ENCODE measurements around the gene FGF18. TPM values are rescaled to one million over a fixed set of nuclear protein-coding genes. Genes with fewer than 3 reads are reported as not detected.
A peak's percentile ranks its signal among the peaks of the same experiment; 100 is the strongest.
"Not testable (repeated sequence)": the region's sequence is repeated elsewhere in the genome, so short reads cannot be mapped to it uniquely, and the experiment has no call there.

FGF18 gene
- total and polyA plus RNA-seq, 4 experiments from 2014 or later: 0.09 to 0.32 (median 0.17) TPM; not detected in 1

GRCh38 chr5:171409164-171410136 is 10.0 kb upstream of the FGF18 start:
- Histone ChIP-seq H3K27ac (ENCODE audit: low read depth, low read length) (no peak overlapping the region), H3K9me3 (ENCODE audit: control insufficient read depth in 1 of 2, low read length in 2 of 2) (no peaks in the 10 kb centered on the region), H3K27me3 (ENCODE audit: insufficient read depth, low read length) (no peaks in the 10 kb centered on the region), H3K4me3 (ENCODE audit: low read length in 2 of 2) (no peak overlapping the region), H3K4me1 (ENCODE audit: insufficient read depth, low read length) (peaks cover 19% of the 10 kb centered on the region), H3K36me3 (ENCODE audit: insufficient read depth, low read length) (peaks cover 62% of the 10 kb centered on the region)
- CTCF ChIA-PET (ENCODE audit: partially characterized antibody): interaction anchor here (1.6 to 2.7 kb wide), 2 partner anchors 9 to 17 kb away, joined by 5 to 11 read pairs; partner anchors contain the start of gene FGF18
- Mint-ChIP-seq H3K4me3 (no peak overlapping the region), H3K27ac (peak overlapping the region; percentile 2 to 78 (median 75)), H3K9me3 (no peaks in the 10 kb centered on the region), H3K36me3 (peaks cover 71 to 85% of the 10 kb centered on the region in 2 donors), H3K27me3 (no peaks in the 10 kb centered on the region), H3K4me1 (peaks cover 20 to 43% (median 34%) of the 10 kb centered on the region in 4 donors)
- DNase-seq: no peak
- POLR2A ChIA-PET (ENCODE audit: partially characterized antibody): interaction anchor here (0.8 to 1.8 kb wide), 3 partner anchors 16 to 22 kb away, joined by 3 to 9 read pairs (median 4); partner anchors contain the start of gene NPM1
- intact Hi-C loops (cut with micrococcal nuclease): no loop called here

DNA sequence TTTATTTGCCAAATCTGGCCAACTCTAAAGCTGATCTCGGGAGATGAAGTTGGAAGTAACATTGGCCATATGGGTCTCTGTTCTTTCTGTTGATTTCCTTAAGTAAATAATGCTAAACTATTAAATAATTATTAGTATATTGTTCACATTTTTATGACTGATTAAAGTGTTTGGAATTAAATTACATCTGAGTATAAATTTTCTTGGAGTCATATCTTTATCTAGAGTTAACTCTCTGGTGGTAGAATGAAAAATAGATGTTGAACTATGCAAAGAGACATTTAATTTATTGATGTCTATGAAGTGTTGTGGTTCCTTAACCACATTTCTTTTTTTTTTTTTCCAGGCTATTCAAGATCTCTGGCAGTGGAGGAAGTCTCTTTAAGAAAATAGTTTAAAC is 9.3 kb upstream of the FGF18 start:
- peaks cover 66 to 80% of the 10 kb centered on the region in 2 donors for H3K36me3 Mint-ChIP-seq
- CTCF ChIA-PET (ENCODE audit: partially characterized antibody): interaction anchor here (2.7 kb wide), 1 partner anchor 8 kb away, joined by 11 read pairs; the partner anchor contains the start of gene FGF18
- Histone ChIP-seq H3K4me3 (ENCODE audit: low read length in 2 of 2) (no peak overlapping the region), H3K9me3 (ENCODE audit: control insufficient read depth in 1 of 2, low read length in 2 of 2) (no peaks in the 10 kb centered on the region), H3K27me3 (ENCODE audit: insufficient read depth, low read length) (no peaks in the 10 kb centered on the region), H3K27ac (ENCODE audit: low read depth, low read length) (no peak overlapping the region), H3K36me3 (ENCODE audit: insufficient read depth, low read length) (peaks cover 58% of the 10 kb centered on the region), H3K4me1 (ENCODE audit: insufficient read depth, low read length) (peaks cover 19% of the 10 kb centered on the region)
- intact Hi-C loops (cut with micrococcal nuclease): no loop called here
- DNase-seq: no peak
- peaks cover 20 to 40% (median 32%) of the 10 kb centered on the region in 4 donors for H3K4me1 Mint-ChIP-seq
- H3K27ac Mint-ChIP-seq: peak overlapping the region in 1 of 7 donors; percentile 78
- no peaks in the 10 kb centered on the region for H3K9me3 Mint-ChIP-seq
- H3K27me3 Mint-ChIP-seq: no peaks in the 10 kb centered on the region
- POLR2A ChIA-PET (ENCODE audit: partially characterized antibody): interaction anchor here (1.3 to 1.8 kb wide), 2 partner anchors 17 to 23 kb away, joined by 4 to 9 read pairs; partner anchors contain the start of gene NPM1
- no peak overlapping the region for H3K4me3 Mint-ChIP-seq

- H3K4me1 Mint-ChIP-seq: peaks cover 13 to 22% (median 19%) of the 10 kb centered on the region in 4 donors
- Histone ChIP-seq H3K4me1 (ENCODE audit: insufficient read depth, low read length) (peaks cover 19% of the 10 kb centered on the region), H3K27me3 (ENCODE audit: insufficient read depth, low read length) (no peaks in the 10 kb centered on the region), H3K9me3 (ENCODE audit: control insufficient read depth in 1 of 2, low read length in 2 of 2) (no peaks in the 10 kb centered on the region), H3K27ac (ENCODE audit: low read depth, low read length) (no peak overlapping the region), H3K36me3 (ENCODE audit: insufficient read depth, low read length) (peaks cover 44% of the 10 kb centered on the region), H3K4me3 (ENCODE audit: low read length in 2 of 2) (no peak overlapping the region)
- H3K27me3 Mint-ChIP-seq: no peaks in the 10 kb centered on the region
- CTCF ChIA-PET (ENCODE audit: partially characterized antibody): no interaction called here
- H3K4me3 Mint-ChIP-seq: no peak overlapping the region
- POLR2A ChIA-PET (ENCODE audit: partially characterized antibody): no interaction called here
- no peak for DNase-seq
- intact Hi-C loops (cut with micrococcal nuclease): no loop called here
- H3K36me3 Mint-ChIP-seq: peaks cover 48 to 60% of the 10 kb centered on the region in 2 donors
- H3K27ac Mint-ChIP-seq: peak overlapping the region in 1 of 7 donors; percentile 64
- H3K9me3 Mint-ChIP-seq: no peaks in the 10 kb centered on the region
These were observed 7.3 kb upstream of the FGF18 start for GRCh38 chr5:171412186-171412585.

DNA sequence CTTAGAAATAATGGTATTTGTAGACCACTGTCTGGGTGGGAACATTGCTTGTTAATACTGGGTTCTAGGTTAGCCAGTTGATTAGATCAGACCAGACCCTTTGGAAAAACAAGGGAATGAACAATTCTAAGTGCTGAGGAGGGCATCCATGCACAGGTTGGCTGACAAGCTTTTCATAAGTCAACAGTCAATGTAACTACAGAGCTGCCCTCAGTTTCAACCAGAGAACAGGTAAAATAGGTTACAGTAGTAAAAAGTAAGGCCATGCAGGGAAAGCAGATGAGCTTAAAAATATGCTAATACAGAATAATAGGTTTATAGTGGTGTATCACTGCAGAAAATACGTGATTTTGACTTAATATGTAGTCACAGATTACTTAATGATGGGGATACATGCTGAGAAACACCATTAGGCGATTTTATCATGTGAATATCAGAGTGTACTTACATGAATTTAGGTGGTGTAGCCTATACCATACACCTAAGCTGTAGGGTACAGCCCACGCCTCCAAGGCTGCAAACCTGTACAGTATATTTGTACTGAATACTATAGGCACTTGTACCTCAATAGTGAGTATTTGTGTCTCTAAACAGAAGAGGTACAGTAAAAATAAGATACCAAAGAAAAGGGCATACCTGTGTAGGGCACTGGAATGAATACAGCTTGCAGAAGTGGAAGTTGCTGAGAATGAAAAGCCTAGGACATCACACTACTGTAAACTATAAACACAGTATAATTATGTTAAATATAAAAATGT is 6.1 kb upstream of the FGF18 start:
- Histone ChIP-seq H3K9me3 (ENCODE audit: control insufficient read depth in 1 of 2, low read length in 2 of 2) (no peaks in the 10 kb centered on the region), H3K4me1 (ENCODE audit: insufficient read depth, low read length) (peaks cover 14% of the 10 kb centered on the region), H3K36me3 (ENCODE audit: insufficient read depth, low read length) (peaks cover 32% of the 10 kb centered on the region), H3K27me3 (ENCODE audit: insufficient read depth, low read length) (no peaks in the 10 kb centered on the region), H3K4me3 (ENCODE audit: low read length in 2 of 2) (no peak overlapping the region), H3K27ac (ENCODE audit: low read depth, low read length) (no peak overlapping the region)
- Mint-ChIP-seq H3K27ac (peak overlapping the region in 3 of 7 donors; percentile 22 to 68 (median 61)), H3K4me1 (peaks cover 7 to 13% (median 9%) of the 10 kb centered on the region in 4 donors), H3K9me3 (no peaks in the 10 kb centered on the region), H3K36me3 (peaks cover 36 to 49% of the 10 kb centered on the region in 2 donors), H3K4me3 (no peak overlapping the region), H3K27me3 (no peaks in the 10 kb centered on the region)
- intact Hi-C loops (cut with micrococcal nuclease): no loop called here
- no peak for DNase-seq
- ChIA-PET CTCF (ENCODE audit: partially characterized antibody) (no interaction called here), POLR2A (ENCODE audit: partially characterized antibody) (interaction anchor here (1.3 kb wide), 1 partner anchor 26 kb away, joined by 3 read pairs; the partner anchor contains the start of gene NPM1)

GRCh38 chr5:171413993-171414392 is 5.5 kb upstream of the FGF18 start:
- H3K36me3 Mint-ChIP-seq: peaks cover 29 to 43% of the 10 kb centered on the region in 2 donors
- H3K27me3 ChIP-seq (ENCODE audit: insufficient read depth, low read length); DNase-seq; CTCF ChIA-PET (ENCODE audit: partially characterized antibody); H3K4me3 Mint-ChIP-seq; H3K27me3 Mint-ChIP-seq; H3K9me3 Mint-ChIP-seq; H3K9me3 ChIP-seq (ENCODE audit: control insufficient read depth in 1 of 2, low read length in 2 of 2); H3K4me3 ChIP-seq (ENCODE audit: low read length in 2 of 2); H3K27ac ChIP-seq (ENCODE audit: low read depth, low read length); intact Hi-C loops (cut with micrococcal nuclease): not testable (repeated sequence)
- H3K4me1 Mint-ChIP-seq: peaks cover 6 to 13% (median 11%) of the 10 kb centered on the region in 4 donors
- POLR2A ChIA-PET (ENCODE audit: partially characterized antibody): interaction anchor here (1.3 kb wide), 1 partner anchor 26 kb away, joined by 3 read pairs; the partner anchor contains the start of gene NPM1
- peak overlapping the region in 2 of 7 donors; percentile 11 to 57 for H3K27ac Mint-ChIP-seq
- H3K4me1 ChIP-seq (ENCODE audit: insufficient read depth, low read length): peaks cover 13% of the 10 kb centered on the region
- H3K36me3 ChIP-seq (ENCODE audit: insufficient read depth, low read length): peaks cover 26% of the 10 kb centered on the region

GRCh38 chr5:171415115-171415730 is 4.2 kb upstream of the FGF18 start:
- Histone ChIP-seq H3K27me3 (ENCODE audit: insufficient read depth, low read length) (no peaks in the 10 kb centered on the region), H3K4me1 (ENCODE audit: insufficient read depth, low read length) (peaks cover 12% of the 10 kb centered on the region), H3K36me3 (ENCODE audit: insufficient read depth, low read length) (peaks cover 19% of the 10 kb centered on the region), H3K27ac (ENCODE audit: low read depth, low read length) (no peak overlapping the region), H3K4me3 (ENCODE audit: low read length in 2 of 2) (no peak overlapping the region), H3K9me3 (ENCODE audit: control insufficient read depth in 1 of 2, low read length in 2 of 2) (no peaks in the 10 kb centered on the region)
- no peak overlapping the region for H3K4me3 Mint-ChIP-seq
- ChIA-PET POLR2A (ENCODE audit: partially characterized antibody) (interaction anchor here (0.6 kb wide), 1 partner anchor 491 kb away, joined by 4 read pairs; no protein-coding TSS in a partner anchor), CTCF (ENCODE audit: partially characterized antibody) (interaction anchor here (0.6 to 0.7 kb wide), 2 partner anchors 493 to 766 kb away, joined by 3 read pairs; no protein-coding TSS in a partner anchor)
- H3K27me3 Mint-ChIP-seq: peaks cover 0 to 2% of the 10 kb centered on the region in 2 donors
- peaks cover 6 to 11% (median 8%) of the 10 kb centered on the region in 4 donors for H3K4me1 Mint-ChIP-seq
- H3K9me3 Mint-ChIP-seq: no peaks in the 10 kb centered on the region
- intact Hi-C loops (cut with micrococcal nuclease): loop anchor here (5.0 kb wide), 1 partner anchor 1282 kb away; no protein-coding TSS in a partner anchor
- no peak overlapping the region for H3K27ac Mint-ChIP-seq
- peaks cover 25 to 33% of the 10 kb centered on the region in 2 donors for H3K36me3 Mint-ChIP-seq
- DNase-seq: no peak

All from CD4-positive, alpha-beta memory T cell (primary cell).